Measurements from ENCODE around the gene GATAD2B.

- TF ChIP-seq CTCF (IDR thresholded peaks at IDR 0.05) (no peak), POLR2AphosphoS5 (IDR thresholded peaks at IDR 0.05) (no peak)
These were observed 152.0 kb downstream of the GATAD2B start for GRCh38 chr1:153770797-153771196.
